G401.6 (cell line): ENCODE measurements around the gene ITGBL1.

Experiments used
- FAIRE-seq: peaks from 2 replicates; lab custom pipeline; 2012; peaks lifted over from hg19 to GRCh38; lab: Jason Lieb, UNC

The ITGBL1 gene

GRCh38 chr13:101453784-101454201 lies 1.3 kb downstream of the ITGBL1 start:
- FAIRE-seq = no peak

- FAIRE-seq = no peak
Measured at GRCh38 chr13:101454767-101455166, 2.3 kb downstream of the ITGBL1 start.

- FAIRE-seq = no peak
Measured at GRCh38 chr13:101455863-101456262, 3.4 kb downstream of the ITGBL1 start.

GRCh38 chr13:101457176-101457575 lies 4.7 kb downstream of the ITGBL1 start:
- FAIRE-seq = no peak

GRCh38 chr13:101465877-101466276 lies 13.4 kb downstream of the ITGBL1 start:
- no peak for FAIRE-seq

- FAIRE-seq = no peak
Measured at GRCh38 chr13:101467415-101467814, 14.9 kb downstream of the ITGBL1 start.

- FAIRE-seq = no peak
Measured at GRCh38 chr13:101473458-101473857, 21.0 kb downstream of the ITGBL1 start.

GRCh38 chr13:101474419-101474957 lies 22.0 kb downstream of the ITGBL1 start:
- FAIRE-seq = no peak

- FAIRE-seq = no peak
Measured at GRCh38 chr13:101475536-101475935, 23.1 kb downstream of the ITGBL1 start.

GRCh38 chr13:101481421-101481820 lies 28.9 kb downstream of the ITGBL1 start:
- FAIRE-seq = no peak

- no peak for FAIRE-seq
Measured at GRCh38 chr13:101486708-101487437, 34.4 kb downstream of the ITGBL1 start.

GRCh38 chr13:101487438-101487830 lies 35.0 kb downstream of the ITGBL1 start:
- no peak for FAIRE-seq

- no peak for FAIRE-seq
Measured at GRCh38 chr13:101488734-101489133, 36.3 kb downstream of the ITGBL1 start.

- no peak for FAIRE-seq
Measured at GRCh38 chr13:101489643-101490405, 37.3 kb downstream of the ITGBL1 start.

- FAIRE-seq = no peak
Measured at GRCh38 chr13:101490406-101491015, 38.0 kb downstream of the ITGBL1 start.

GRCh38 chr13:101492251-101492910 lies 39.9 kb downstream of the ITGBL1 start:
- FAIRE-seq = no peak

GRCh38 chr13:101493541-101493940 lies 41.1 kb downstream of the ITGBL1 start:
- no peak for FAIRE-seq

GRCh38 chr13:101499406-101499805 lies 46.9 kb downstream of the ITGBL1 start:
- FAIRE-seq = no peak

GRCh38 chr13:101502618-101503017 lies 50.1 kb downstream of the ITGBL1 start:
- no peak for FAIRE-seq

GRCh38 chr13:101511161-101511560 lies 58.7 kb downstream of the ITGBL1 start:
- no peak for FAIRE-seq

GRCh38 chr13:101511766-101512165 lies 59.3 kb downstream of the ITGBL1 start:
- FAIRE-seq = no peak

- no peak for FAIRE-seq
Measured at GRCh38 chr13:101512650-101513049, 60.2 kb downstream of the ITGBL1 start.
